Smooth muscle cell (in vitro differentiated cells): ENCODE data around the gene GRAP. TPM values are rescaled to one million over a fixed set of nuclear protein-coding genes. Genes with fewer than 3 reads are reported as not detected.
A peak's percentile ranks its signal among the peaks of the same experiment; 100 is the strongest.

Experiments used
- DNase-seq: peaks from one replicate; lab custom pipeline; 2025; ENCODE audit not compliant: unreplicated experiment; lab: John Stamatoyannopoulos, UW
- H2AFZ ChIP-seq: fragments of 200-600 bp; sonication (generic); 2 replicates; pipeline ENCODE4 v1.6.0; 2016; ENCODE audit warnings: antibody characterized with exemption, low read depth, mild to moderate bottlenecking
- H3F3A ChIP-seq: fragments of 200-600 bp; sonication (generic); 2 replicates; pipeline ENCODE4 v1.6.0; 2017; ENCODE audit warnings: antibody characterized with exemption, low read depth
- H3K27ac ChIP-seq: fragments of 200-600 bp; sonication (generic); 2 replicates; pipeline ENCODE4 v1.5.1; 2016; ENCODE audit warnings: low read depth, mild to moderate bottlenecking
- H3K27me3 ChIP-seq: fragments of 200-600 bp; sonication (generic); 2 replicates; pipeline ENCODE4 v1.6.1; 2016; ENCODE audit warnings: low read depth, mild to moderate bottlenecking
- H3K36me3 ChIP-seq: fragments of 200-600 bp; sonication (generic); 2 replicates; pipeline ENCODE4 v1.5.1; 2016; ENCODE audit warnings: low read depth
- H3K4me1 ChIP-seq: fragments of 200-600 bp; sonication (generic); 2 replicates; pipeline ENCODE4 v1.5.1; 2016; ENCODE audit warnings: low read depth
- H3K4me2 ChIP-seq: fragments of 200-600 bp; sonication (generic); 2 replicates; pipeline ENCODE4 v1.6.0; 2016; ENCODE audit warnings: mild to moderate bottlenecking
- H3K4me3 ChIP-seq: fragments of 200-600 bp; sonication (generic); 2 replicates; pipeline ENCODE4 v1.5.1; 2016; ENCODE audit warnings: mild to moderate bottlenecking
- H3K79me2 ChIP-seq: fragments of 200-600 bp; sonication (generic); 2 replicates; pipeline ENCODE4 v1.6.0; 2016; ENCODE audit warnings: low read depth, mild to moderate bottlenecking
- H3K9ac ChIP-seq: fragments of 200-600 bp; sonication (generic); 2 replicates; pipeline ENCODE4 v1.6.0; 2016; ENCODE audit warnings: low read depth
- H3K9me3 ChIP-seq: fragments of 200-600 bp; sonication (generic); replicated peaks from 2 replicates; pipeline ENCODE4 v1.5.1; 2016; ENCODE audit warnings: low read depth
- H4K20me1 ChIP-seq: fragments of 200-600 bp; sonication (generic); 2 replicates; pipeline ENCODE4 v1.6.0; 2016; ENCODE audit warnings: low read depth
- WGBS: methylation state at CpG from one replicate; pipeline ENCODE4 v1.1.7; 2016; ENCODE audit warnings: low lambda C conversion rate; 5-methylcytosine and 5-hydroxymethylcytosine counted together
- polyA plus RNA-seq: library from polyadenylated mRNA; unstranded; fragments of >200 nt; fragmentation: Nextera tagmentation; extraction: Ambion mirVana; gene quantifications from 2 replicates; pipeline ENCODE4 v1.2.1, GENCODE V29; 2016
- total RNA-seq: library from RNA; depleted of rRNA; stranded (reverse); fragments of >200 nt; gene quantifications from 2 replicates; pipeline ENCODE4 v1.2.3, GENCODE V29; 2014
- TF ChIP-seq, protein P1 (sequence below): fragments of 200-600 bp; sonication (generic); IDR thresholded peaks from 2 replicates; pipeline ENCODE4 v1.5.1; 2017; ENCODE audit warnings: borderline replicate concordance, mild to moderate bottlenecking, antibody characterized with exemption; ENCODE audit not compliant: insufficient read depth, poor library complexity, severe bottlenecking

Gene GRAP
- total and polyA plus RNA-seq, 2 experiments from 2014 or later = 0.30 TPM; not detected in 1

DNA sequence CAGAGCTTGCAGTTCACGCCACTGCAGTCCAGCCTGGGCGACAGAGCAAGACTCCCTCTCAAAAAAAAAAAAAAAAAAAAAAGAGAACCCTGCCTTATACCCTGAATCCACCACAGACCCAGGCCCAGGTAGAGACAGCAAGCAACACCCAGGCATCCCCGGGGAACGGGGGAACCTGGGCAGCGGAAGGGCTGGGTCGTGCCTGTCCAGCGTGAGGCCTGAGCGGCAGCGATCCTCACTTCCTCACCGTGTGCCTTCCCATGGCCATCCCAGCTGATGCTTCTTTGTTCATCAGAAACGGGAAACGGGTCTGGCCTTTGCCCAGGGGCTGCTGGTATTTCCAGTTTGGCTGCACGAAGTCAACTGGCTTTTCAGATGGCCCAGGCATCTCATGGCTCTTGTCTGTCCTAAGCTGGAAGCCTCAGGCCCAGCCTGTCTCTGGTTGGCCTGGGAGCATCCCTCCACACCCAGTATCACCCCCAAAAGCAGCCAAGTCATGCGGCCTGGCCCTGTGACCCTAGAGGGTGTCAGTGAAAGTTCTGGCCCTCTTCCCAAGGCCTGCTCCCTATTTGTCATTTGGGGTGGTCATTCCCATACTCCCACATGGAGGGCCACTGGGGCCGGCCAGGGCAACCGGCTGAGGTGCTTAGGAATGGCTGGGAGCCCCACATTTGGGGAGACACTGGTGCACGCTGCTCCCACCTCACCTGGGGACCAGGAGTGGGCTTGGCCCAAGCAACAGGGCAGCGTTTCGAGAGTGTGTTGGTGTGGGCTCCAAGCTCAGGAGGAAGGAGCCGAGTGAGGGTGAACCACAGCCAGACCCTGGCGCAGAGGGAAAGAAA lies 62.3 kb downstream of the GRAP start:
- Histone ChIP-seq H3K79me2 (no peaks in the 10 kb centered on the region), H3K4me2 (no peak overlapping the region), H3K9me3 (no peaks in the 10 kb centered on the region), H4K20me1 (peaks cover 28% of the 10 kb centered on the region), H3K36me3 (no peaks in the 10 kb centered on the region), H3K9ac (no peak overlapping the region), H3K4me1 (peaks cover 3% of the 10 kb centered on the region), H3K4me3 (no peak overlapping the region), H2AFZ (no peak overlapping the region), H3K27me3 (no peaks in the 10 kb centered on the region), H3K27ac (no peak overlapping the region), H3F3A (no peaks in the 10 kb centered on the region)
- TF ChIP-seq, protein P1, sequence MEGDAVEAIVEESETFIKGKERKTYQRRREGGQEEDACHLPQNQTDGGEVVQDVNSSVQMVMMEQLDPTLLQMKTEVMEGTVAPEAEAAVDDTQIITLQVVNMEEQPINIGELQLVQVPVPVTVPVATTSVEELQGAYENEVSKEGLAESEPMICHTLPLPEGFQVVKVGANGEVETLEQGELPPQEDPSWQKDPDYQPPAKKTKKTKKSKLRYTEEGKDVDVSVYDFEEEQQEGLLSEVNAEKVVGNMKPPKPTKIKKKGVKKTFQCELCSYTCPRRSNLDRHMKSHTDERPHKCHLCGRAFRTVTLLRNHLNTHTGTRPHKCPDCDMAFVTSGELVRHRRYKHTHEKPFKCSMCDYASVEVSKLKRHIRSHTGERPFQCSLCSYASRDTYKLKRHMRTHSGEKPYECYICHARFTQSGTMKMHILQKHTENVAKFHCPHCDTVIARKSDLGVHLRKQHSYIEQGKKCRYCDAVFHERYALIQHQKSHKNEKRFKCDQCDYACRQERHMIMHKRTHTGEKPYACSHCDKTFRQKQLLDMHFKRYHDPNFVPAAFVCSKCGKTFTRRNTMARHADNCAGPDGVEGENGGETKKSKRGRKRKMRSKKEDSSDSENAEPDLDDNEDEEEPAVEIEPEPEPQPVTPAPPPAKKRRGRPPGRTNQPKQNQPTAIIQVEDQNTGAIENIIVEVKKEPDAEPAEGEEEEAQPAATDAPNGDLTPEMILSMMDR = no peak
- no peak for DNase-seq
- WGBS = 95% methylated on average over 21 of the region's 21 CpGs

DNA sequence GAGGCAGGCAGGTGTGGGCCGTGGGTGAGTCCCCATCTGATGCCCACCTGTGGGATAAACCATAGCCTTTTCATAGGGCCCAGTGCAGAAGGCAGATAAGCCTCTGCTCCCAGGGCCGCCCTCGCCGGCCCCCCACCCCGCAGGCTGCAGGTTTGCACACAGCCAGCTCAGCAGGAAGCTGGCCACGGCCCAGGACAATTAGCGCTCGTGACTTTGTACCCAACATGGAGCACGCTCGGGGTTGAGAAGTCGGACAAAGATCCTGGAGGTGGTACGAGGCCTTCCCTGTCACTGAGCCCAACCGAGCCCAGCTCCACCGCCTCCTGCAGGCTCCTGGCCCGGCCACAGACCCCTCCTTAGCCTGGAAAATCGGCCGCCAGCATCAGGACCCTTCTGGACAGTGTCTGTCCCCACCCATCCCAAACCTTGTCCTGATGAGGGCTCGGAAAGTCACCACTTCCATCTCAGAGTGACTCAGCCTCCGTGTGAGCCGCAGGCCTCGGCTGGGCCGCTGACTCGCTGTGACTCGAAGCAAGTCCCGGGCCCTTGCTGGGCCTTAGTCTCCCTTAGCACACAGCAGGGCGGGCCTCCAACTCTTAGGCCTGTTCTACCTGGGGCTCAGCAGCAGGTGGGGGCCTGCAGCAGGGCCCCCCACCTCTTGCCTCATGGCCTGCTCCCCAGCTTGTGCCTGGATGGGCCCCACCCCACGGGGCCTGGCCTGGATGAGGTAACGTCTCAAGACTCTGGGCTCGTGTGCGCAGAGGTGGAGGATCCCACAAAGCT lies 64.9 kb downstream of the GRAP start:
- Histone ChIP-seq H3K4me1 (peaks cover 3% of the 10 kb centered on the region), H4K20me1 (peaks cover 6% of the 10 kb centered on the region), H3K9me3 (no peaks in the 10 kb centered on the region), H3K36me3 (no peaks in the 10 kb centered on the region), H3K4me3 (no peak overlapping the region), H2AFZ (no peak overlapping the region), H3K27ac (peak overlapping the region; percentile 74), H3F3A (no peaks in the 10 kb centered on the region), H3K9ac (peak overlapping the region; percentile 8), H3K27me3 (no peaks in the 10 kb centered on the region), H3K4me2 (peak overlapping the region; percentile 2), H3K79me2 (no peaks in the 10 kb centered on the region)
- no peak for DNase-seq
- 62% methylated on average over 29 of the region's 30 CpGs for WGBS
- TF ChIP-seq, protein P1 = no peak

DNA sequence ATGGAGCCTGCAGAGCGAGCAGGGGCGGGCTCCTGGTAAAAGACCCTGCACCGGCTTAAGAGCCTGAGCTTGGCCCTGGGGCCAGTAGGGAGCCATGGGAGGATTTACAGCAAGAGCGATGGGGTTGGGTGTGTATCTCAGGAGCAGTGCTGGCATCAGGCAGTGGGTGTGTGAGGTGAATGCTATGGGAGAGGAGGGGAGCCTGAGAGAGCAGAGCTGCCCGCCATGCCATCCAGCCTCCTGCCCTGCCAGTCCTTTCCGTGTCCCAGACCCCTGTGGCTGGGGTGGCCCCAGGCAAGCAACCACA lies 65.5 kb downstream of the GRAP start:
- peak overlapping the region; percentile 74 for H3K27ac ChIP-seq
- H3K4me1 ChIP-seq = peaks cover 3% of the 10 kb centered on the region
- H3K9ac ChIP-seq = no peak overlapping the region
- no peaks in the 10 kb centered on the region for H3K9me3 ChIP-seq
- no peak overlapping the region for H2AFZ ChIP-seq
- H3K27me3 ChIP-seq = no peaks in the 10 kb centered on the region
- no peaks in the 10 kb centered on the region for H3K36me3 ChIP-seq
- WGBS = 97% methylated on average over 5 of the region's 6 CpGs
- H3K4me3 ChIP-seq = no peak overlapping the region
- TF ChIP-seq, protein P1 = no peak
- no peak for DNase-seq
- H3F3A ChIP-seq = no peaks in the 10 kb centered on the region
- H3K79me2 ChIP-seq = no peaks in the 10 kb centered on the region
- peaks cover under 1% of the 10 kb centered on the region for H4K20me1 ChIP-seq
- H3K4me2 ChIP-seq = no peak overlapping the region
